GM10266 (cell line): ENCODE results near the gene OR6K2.

Experiments
- DNase-seq: peaks from one replicate; pipeline ENCODE4 v3.0.0; 2012; ENCODE audit errors: extremely low spot score
- CTCF ChIP-seq: IDR thresholded peaks from 2 replicates; pipeline ENCODE4 v1.5.1; 2012; ENCODE audit warnings: mild to moderate bottlenecking, low read depth; ENCODE audit not compliant: control insufficient read depth, insufficient read depth; ENCODE audit errors: missing control alignments

Gene OR6K2

GRCh38 chr1:158686111-158687009, 14.1 kb downstream of the OR6K2 start, which contains the start of gene SPTA1:
Gene SPTA1 (minus strand): TSS chr1:158686715. CDS start chr1:158686517, 198 bp downstream.
- no peak for TF ChIP-seq CTCF
- DNase-seq, result no peak

- TF ChIP-seq CTCF, result no peak
- DNase-seq, result no peak
Measured at GRCh38 chr1:158685085-158685484, 15.4 kb downstream of the OR6K2 start.

- TF ChIP-seq CTCF, result no peak
Measured at GRCh38 chr1:158681606-158682005, 18.8 kb downstream of the OR6K2 start.

GRCh38 chr1:158679289-158679688, 21.2 kb downstream of the OR6K2 start:
- no peak for TF ChIP-seq CTCF
- no peak for DNase-seq

More at GRCh38 chr1:158681606-158682005, 18.8 kb downstream of the OR6K2 start:
- DNase-seq, result no peak

- TF ChIP-seq CTCF, result no peak
- no peak for DNase-seq
Measured at GRCh38 chr1:158675563-158676323, 24.7 kb downstream of the OR6K2 start.

- no peak for DNase-seq
- TF ChIP-seq CTCF, result no peak
Measured at GRCh38 chr1:158674302-158674701, 26.1 kb downstream of the OR6K2 start.
